ENCODE data around the gene PCSK2. TPM values are rescaled to one million over a fixed set of nuclear protein-coding genes. Genes with fewer than 3 reads are reported as not detected.
A peak's percentile ranks its signal among the peaks of the same experiment; 100 is the strongest.

PCSK2 gene
- total RNA-seq, 6 experiments from 2014 or later = not detected

GRCh38 chr20:17273717-17274116 lies 46.9 kb downstream of the PCSK2 start:
- Mint-ChIP-seq H3K9me3 (peaks cover 34% of the 10 kb centered on the region), H3K36me3 (ENCODE audit: low read depth) (no peaks in the 10 kb centered on the region), H3K4me3 (no peak overlapping the region), H3K4me1 (ENCODE audit: low read depth) (no peaks in the 10 kb centered on the region), H3K27me3 (ENCODE audit: insufficient read depth) (no peaks in the 10 kb centered on the region; the same call in 1 of the 2 replicates), H3K27ac (no peak overlapping the region)
- TF ChIP-seq CTCF (IDR thresholded peaks at IDR 0.05) = no peak
- no peak for DNase-seq

GRCh38 chr20:17276101-17276500 lies 49.3 kb downstream of the PCSK2 start:
- DNase-seq = no peak
- Mint-ChIP-seq H3K4me3 (no peak overlapping the region), H3K36me3 (ENCODE audit: low read depth) (no peaks in the 10 kb centered on the region), H3K4me1 (ENCODE audit: low read depth) (no peaks in the 10 kb centered on the region), H3K27ac (no peak overlapping the region), H3K9me3 (peaks cover 24% of the 10 kb centered on the region), H3K27me3 (ENCODE audit: insufficient read depth) (no peaks in the 10 kb centered on the region; the same call in 1 of the 2 replicates)
- TF ChIP-seq CTCF (IDR thresholded peaks at IDR 0.05) = no peak

GRCh38 chr20:17281478-17281877 lies 54.6 kb downstream of the PCSK2 start:
- Mint-ChIP-seq H3K4me1 (ENCODE audit: low read depth) (no peaks in the 10 kb centered on the region), H3K27me3 (ENCODE audit: insufficient read depth) (no peaks in the 10 kb centered on the region; the same call in 1 of the 2 replicates), H3K9me3 (peaks cover 13% of the 10 kb centered on the region), H3K36me3 (ENCODE audit: low read depth) (no peaks in the 10 kb centered on the region), H3K4me3 (no peak overlapping the region), H3K27ac (no peak overlapping the region)
- no peak for DNase-seq
- no peak for TF ChIP-seq CTCF (IDR thresholded peaks at IDR 0.05)

GRCh38 chr20:17282501-17282900 lies 55.7 kb downstream of the PCSK2 start:
- DNase-seq = no peak
- Mint-ChIP-seq H3K27ac (no peak overlapping the region), H3K4me3 (no peak overlapping the region), H3K9me3 (peaks cover 20% of the 10 kb centered on the region), H3K4me1 (ENCODE audit: low read depth) (no peaks in the 10 kb centered on the region), H3K27me3 (ENCODE audit: insufficient read depth) (no peaks in the 10 kb centered on the region; the same call in 1 of the 2 replicates), H3K36me3 (ENCODE audit: low read depth) (no peaks in the 10 kb centered on the region)
- TF ChIP-seq CTCF (IDR thresholded peaks at IDR 0.05) = no peak

- H3K36me3 Mint-ChIP-seq (ENCODE audit: low read depth) = no peaks in the 10 kb centered on the region
- H3K9me3 Mint-ChIP-seq = peaks cover 34% of the 10 kb centered on the region
- peak; percentile 27 for TF ChIP-seq CTCF (IDR thresholded peaks at IDR 0.05)
- H3K27ac Mint-ChIP-seq = no peak overlapping the region
- no peak overlapping the region for H3K4me3 Mint-ChIP-seq
- DNase-seq = no peak
- no peaks in the 10 kb centered on the region for H3K4me1 Mint-ChIP-seq (ENCODE audit: low read depth)
- no peaks in the 10 kb centered on the region; the same call in 1 of the 2 replicates for H3K27me3 Mint-ChIP-seq (ENCODE audit: insufficient read depth)
Observed at GRCh38 chr20:17287503-17287902, 60.7 kb downstream of the PCSK2 start.

GRCh38 chr20:17287998-17288397 lies 61.2 kb downstream of the PCSK2 start:
- Mint-ChIP-seq H3K9me3 (peaks cover 34% of the 10 kb centered on the region), H3K27me3 (ENCODE audit: insufficient read depth) (no peaks in the 10 kb centered on the region; the same call in 1 of the 2 replicates), H3K27ac (no peak overlapping the region), H3K4me1 (ENCODE audit: low read depth) (no peaks in the 10 kb centered on the region), H3K36me3 (ENCODE audit: low read depth) (no peaks in the 10 kb centered on the region), H3K4me3 (no peak overlapping the region)
- DNase-seq = no peak
- no peak for TF ChIP-seq CTCF (IDR thresholded peaks at IDR 0.05)

All from HFFc6 (cell line).